Stomach (tissue), 4 donors: ENCODE measurements around the gene SPATA9.
"Not testable (repeated sequence)": the region's sequence is repeated elsewhere in the genome, so short reads cannot be mapped to it uniquely, and the experiment has no call there.

Experiments
- EP300 ChIP-seq: sonication (generic); formaldehyde crosslinking; IDR thresholded peaks from one replicate; pipeline ENCODE4 v1.6.1; 2017; ENCODE audit warnings: antibody characterized with exemption
- POLR2A ChIP-seq, 4 donors: fragments of 450-650 bp; IDR thresholded peaks; one replicate each; pipeline ENCODE4 v1.6.1; 2016; ENCODE audit warnings: antibody characterized with exemption in 4 of 4, control low read depth in 2 of 4, mild to moderate bottlenecking in 1 of 4, moderate library complexity in 1 of 4
- POLR2AphosphoS5 ChIP-seq, 3 donors: sonication (generic); formaldehyde crosslinking; IDR thresholded peaks; one replicate each; pipeline ENCODE4 v1.6.1; 2016; ENCODE audit warnings: antibody characterized with exemption in 3 of 3
- TF ChIP-seq, protein P1 (sequence below), 7 experiments: fragments of 450-650 bp in 4 of 7; fragments of 200-600 bp in 3 of 7; sonication (generic) in 3 of 7; IDR thresholded peaks; one replicate each; pipeline ENCODE4 v1.5.1; 2016 to 2019; ENCODE audit warnings: antibody characterized with exemption in 7 of 7, control low read depth in 2 of 7, mild to moderate bottlenecking in 1 of 7

DNA sequence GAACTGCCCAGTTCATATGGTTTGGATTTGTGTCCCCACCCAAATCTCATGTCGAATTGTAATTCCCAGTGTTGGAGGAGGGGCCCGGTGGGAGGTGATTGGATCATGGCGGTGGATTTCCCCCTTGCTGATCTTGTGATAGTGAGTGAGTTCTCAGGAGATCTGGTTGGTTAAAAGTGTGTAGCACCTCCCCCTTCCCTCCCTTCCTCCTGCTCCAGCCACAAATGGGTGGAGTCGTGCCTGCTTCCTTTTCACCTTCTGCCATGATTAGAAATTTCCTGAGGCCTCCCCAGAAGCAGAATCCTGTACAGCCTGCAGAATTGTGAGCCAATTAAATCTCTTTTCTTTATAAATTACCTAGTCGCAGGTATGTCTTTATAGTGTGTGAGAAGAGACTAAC lies 23.4 kb upstream of the SPATA9 start:
- TF ChIP-seq, protein P1, sequence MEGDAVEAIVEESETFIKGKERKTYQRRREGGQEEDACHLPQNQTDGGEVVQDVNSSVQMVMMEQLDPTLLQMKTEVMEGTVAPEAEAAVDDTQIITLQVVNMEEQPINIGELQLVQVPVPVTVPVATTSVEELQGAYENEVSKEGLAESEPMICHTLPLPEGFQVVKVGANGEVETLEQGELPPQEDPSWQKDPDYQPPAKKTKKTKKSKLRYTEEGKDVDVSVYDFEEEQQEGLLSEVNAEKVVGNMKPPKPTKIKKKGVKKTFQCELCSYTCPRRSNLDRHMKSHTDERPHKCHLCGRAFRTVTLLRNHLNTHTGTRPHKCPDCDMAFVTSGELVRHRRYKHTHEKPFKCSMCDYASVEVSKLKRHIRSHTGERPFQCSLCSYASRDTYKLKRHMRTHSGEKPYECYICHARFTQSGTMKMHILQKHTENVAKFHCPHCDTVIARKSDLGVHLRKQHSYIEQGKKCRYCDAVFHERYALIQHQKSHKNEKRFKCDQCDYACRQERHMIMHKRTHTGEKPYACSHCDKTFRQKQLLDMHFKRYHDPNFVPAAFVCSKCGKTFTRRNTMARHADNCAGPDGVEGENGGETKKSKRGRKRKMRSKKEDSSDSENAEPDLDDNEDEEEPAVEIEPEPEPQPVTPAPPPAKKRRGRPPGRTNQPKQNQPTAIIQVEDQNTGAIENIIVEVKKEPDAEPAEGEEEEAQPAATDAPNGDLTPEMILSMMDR (IDR thresholded peaks at IDR 0.05): not testable (repeated sequence)
- TF ChIP-seq POLR2A (IDR thresholded peaks at IDR 0.05); EP300; POLR2AphosphoS5 (IDR thresholded peaks at IDR 0.05): not testable (repeated sequence)
